Measurements from ENCODE around the gene GLT1D1. TPM values are rescaled to one million over a fixed set of nuclear protein-coding genes. Genes with fewer than 3 reads are reported as not detected.

GLT1D1 gene
- total and polyA plus RNA-seq, 2 experiments from 2014 or later: 1.4 to 4.4 TPM

- TF ChIP-seq ZNF462 (CRISPR knock-in tag; IDR thresholded peaks at IDR 0.05) (no peak), NANOG (IDR thresholded peaks at IDR 0.05; ENCODE audit: borderline replicate concordance) (no peak), EZH2 (IDR thresholded peaks at IDR 0.05; ENCODE audit: low read depth, unreplicated experiment) (no peak), ETS1 (IDR thresholded peaks at IDR 0.05) (no peak), ZNF114 (CRISPR knock-in tag; IDR thresholded peaks at IDR 0.05) (no peak), JUNB (IDR thresholded peaks at IDR 0.05; ENCODE audit: unreplicated experiment) (no peak), STAT1 (IDR thresholded peaks at IDR 0.05; ENCODE audit: unreplicated experiment) (no peak)
These were observed 118.5 kb downstream of the GLT1D1 start (continued) for GRCh38 chr12:128971802-128972201.

- H3K27ac ChIP-seq (ENCODE audit: low read depth): no peak overlapping the region
- no peaks in the 10 kb centered on the region for H3F3A ChIP-seq (replicated peaks; ENCODE audit: low read depth)
- no peak overlapping the region for H3K4me3 ChIP-seq
- no peaks in the 10 kb centered on the region for H3K9me2 ChIP-seq (ENCODE audit: insufficient read depth)
- Mint-ChIP-seq H3K4me3 (no peak overlapping the region), H3K27me3 (ENCODE audit: insufficient read depth, low read depth, poor library complexity) (peaks cover 14% of the 10 kb centered on the region), H3K4me1 (peaks cover 17% of the 10 kb centered on the region), H3K9me3 (peaks cover 90% of the 10 kb centered on the region), H3K27ac (no peak overlapping the region), H3K36me3 (ENCODE audit: low read depth) (peaks cover 34% of the 10 kb centered on the region)
- DNase-seq (ENCODE audit: low spot score): no peak
- H3K4me1 ChIP-seq (ENCODE audit: insufficient read depth): peaks cover 7% of the 10 kb centered on the region
- H3K4me2 ChIP-seq: no peak overlapping the region
- no peak for ATAC-seq
- no peaks in the 10 kb centered on the region for H3K36me3 ChIP-seq (ENCODE audit: insufficient read depth)
- H3K79me2 ChIP-seq (replicated peaks; ENCODE audit: insufficient read depth): no peaks in the 10 kb centered on the region
- H4K20me1 ChIP-seq (replicated peaks; ENCODE audit: insufficient read depth): no peaks in the 10 kb centered on the region
- H2AFZ ChIP-seq: no peak overlapping the region
- no peaks in the 10 kb centered on the region for H3K27me3 ChIP-seq (ENCODE audit: insufficient read depth)
- TF ChIP-seq STAT1 (IDR thresholded peaks at IDR 0.05; ENCODE audit: unreplicated experiment) (no peak), ZNF331 (CRISPR knock-in tag; IDR thresholded peaks at IDR 0.05; ENCODE audit: low read depth) (no peak), CTCF (conservative IDR thresholded peaks at IDR 0.05; ENCODE audit: low read depth in 2 of 2) (no peak), NANOG (IDR thresholded peaks at IDR 0.05; ENCODE audit: borderline replicate concordance) (no peak), POLR2AphosphoS5 (IDR thresholded peaks at IDR 0.05; ENCODE audit: low read depth) (no peak), REST (IDR thresholded peaks at IDR 0.05; ENCODE audit: unreplicated experiment) (no peak), EZH2phosphoT487 (IDR thresholded peaks at IDR 0.05; ENCODE audit: unreplicated experiment) (no peak), ZNF114 (CRISPR knock-in tag; IDR thresholded peaks at IDR 0.05) (no peak)
These were observed 120.8 kb downstream of the GLT1D1 start for GRCh38 chr12:128973883-128974681.
